NOMO-1 treated with DMSO at 0.1 percent for 48 hours (cell line): ENCODE results near the gene CCHCR1.
A peak's percentile ranks its signal among the peaks of the same experiment; 100 is the strongest.

Experiments
- DNase-seq: peaks from one replicate; lab custom pipeline; 2025; ENCODE audit not compliant: unreplicated experiment; lab: John Stamatoyannopoulos, UW

CCHCR1 gene

GRCh38 chr6:31132806-31133205 lies 24.8 kb downstream of the CCHCR1 start:
- no peak for DNase-seq

GRCh38 chr6:31131595-31131994 lies 26.0 kb downstream of the CCHCR1 start:
- no peak for DNase-seq

- DNase-seq, result no peak
Measured at GRCh38 chr6:31130751-31131150, 26.9 kb downstream of the CCHCR1 start.

GRCh38 chr6:31129130-31129529 lies 28.5 kb downstream of the CCHCR1 start:
- no peak for DNase-seq

GRCh38 chr6:31128093-31128676 lies 29.4 kb downstream of the CCHCR1 start:
- DNase-seq, result peak; percentile 23

GRCh38 chr6:31126396-31127175 lies 31.0 kb downstream of the CCHCR1 start:
- no peak for DNase-seq

GRCh38 chr6:31125586-31126363 lies 31.8 kb downstream of the CCHCR1 start:
- no peak for DNase-seq

- no peak for DNase-seq
Measured at GRCh38 chr6:31125162-31125561, 32.4 kb downstream of the CCHCR1 start.

- DNase-seq, result no peak
Measured at GRCh38 chr6:31122791-31123706, 34.6 kb downstream of the CCHCR1 start.

GRCh38 chr6:31121131-31121790 lies 36.3 kb downstream of the CCHCR1 start:
- DNase-seq, result no peak

- no peak for DNase-seq
Measured at GRCh38 chr6:31120151-31120915, 37.3 kb downstream of the CCHCR1 start, which contains the start of gene CDSN. TSS of gene CDSN (minus strand) at chr6:31120446. CDS start at chr6:31120419, 27 bp downstream.

- no peak for DNase-seq
Measured at GRCh38 chr6:31118178-31118577, 39.4 kb downstream of the CCHCR1 start.

- DNase-seq, result no peak
Measured at GRCh38 chr6:31116661-31117385, 40.8 kb downstream of the CCHCR1 start.

GRCh38 chr6:31115941-31116560 lies 41.6 kb downstream of the CCHCR1 start:
- no peak for DNase-seq

- peak; percentile 8 for DNase-seq
Measured at GRCh38 chr6:31114970-31115849, 42.4 kb downstream of the CCHCR1 start.

- no peak for DNase-seq
Measured at GRCh38 chr6:31114541-31114878, 43.1 kb downstream of the CCHCR1 start, which contains the start of gene PSORS1C1. TSS of gene PSORS1C1 (plus strand) at chr6:31114800. CDS start at chr6:31129633, 14,833 bp downstream.

GRCh38 chr6:31113861-31114540 lies 43.6 kb downstream of the CCHCR1 start:
- no peak for DNase-seq
